HCT116 (cell line): ENCODE data around the gene BAZ1B. TPM values are rescaled to one million over a fixed set of nuclear protein-coding genes. Genes with fewer than 3 reads are reported as not detected.

ENCODE experiments used
- ATAC-seq: fragments of 200-7000 bp; cut with Tn5 transposase; 2 replicates; pipeline ENCODE4 v1.9.1; 2020; ENCODE audit warnings: mild to moderate bottlenecking, moderate library complexity
- BruUV-seq: library from RNA; stranded (reverse); fragments of 400-500 nt; replicated peaks from 2 replicates; lab custom pipeline; 2021; lab: Mats Ljungman, UMichigan
- CTCF ChIA-PET: fragments of 300-600 bp; sonication (Branson Sonifier 250); formaldehyde crosslinking; loops from one replicate; lab custom pipeline; 2021; ENCODE audit warnings: antibody characterized with exemption; lab: Charles Lee
- POLR2A ChIA-PET: fragments of 300-600, 350-600 bp; sonication (Branson Sonifier 250); formaldehyde crosslinking; loops from one replicate; lab custom pipeline; 2021; ENCODE audit warnings: antibody characterized with exemption; lab: Charles Lee
- RAD21 ChIA-PET, 2 experiments: fragments of 300-600 bp; sonication (Branson Sonifier 250); formaldehyde crosslinking; loops; one replicate each; lab custom pipeline; 2023; ENCODE audit warnings: low total read pairs in 2 of 2; ENCODE audit not compliant: uncharacterized antibody in 2 of 2, unreplicated experiment in 2 of 2, low non-redundant PET in 1 of 2; lab: Charles Lee
- DNase-seq: peaks from one replicate; pipeline ENCODE4 v3.0.0-alpha.2; 2010; ENCODE audit warnings: low read depth, low spot score
- H2AFZ ChIP-seq: fragments of 200-600 bp; shearing (Covaris generic), sonication (generic); 2 replicates; pipeline ENCODE4 v1.6.1; 2017; ENCODE audit warnings: low read depth, mixed run types, mixed read lengths, antibody characterized with exemption, low read length; ENCODE audit not compliant: poor library complexity, severe bottlenecking
- H3K27ac ChIP-seq: 2 replicates; pipeline ENCODE4 v1.5.1; 2012; ENCODE audit warnings: low read depth, low read length
- H3K27me3 ChIP-seq: fragments of 200-600 bp; sonication (generic); 2 replicates; pipeline ENCODE4 v1.6.1; 2016; ENCODE audit warnings: mixed run types, low read length, mixed read lengths; ENCODE audit not compliant: insufficient read depth
- H3K36me3 ChIP-seq, 2 experiments: fragments of 200-500 bp in 1 of 2; fragments of 200-600 bp in 1 of 2; sonication (Bioruptor generic) in 1 of 2; sonication (generic) in 1 of 2; 2 replicates each; pipeline versions ENCODE4 v1.5.1 to v1.6.1; 2014 to 2016; ENCODE audit warnings: low read length in 2 of 2, inconsistent platforms in 1 of 2, mixed read lengths in 1 of 2, mixed run types in 1 of 2; ENCODE audit not compliant: insufficient read depth in 2 of 2, control insufficient read depth in 1 of 2
- H3K4me1 ChIP-seq, 2 experiments: fragments of 200-600 bp in 1 of 2; sonication (generic) in 1 of 2; 2 replicates each; pipeline versions ENCODE4 v1.5.1 to v1.6.1; 2012 to 2017; ENCODE audit warnings: low read length in 2 of 2, inconsistent platforms in 1 of 2, mild to moderate bottlenecking in 1 of 2, mixed read lengths in 1 of 2, mixed run types in 1 of 2, moderate library complexity in 1 of 2; ENCODE audit not compliant: insufficient read depth in 2 of 2, control insufficient read depth in 1 of 2
- H3K4me2 ChIP-seq: fragments of 200-600 bp; sonication (generic); 2 replicates; pipeline ENCODE4 v1.6.1; 2017; ENCODE audit warnings: mixed run types, low read length, mixed read lengths
- H3K4me3 ChIP-seq, 2 experiments: fragments of 200-600 bp in 1 of 2; sonication (generic) in 1 of 2; replicated peaks in 1 of 2; 2 replicates each; pipeline ENCODE4 v1.5.1; 2011 to 2016; ENCODE audit warnings: low read length in 2 of 2, control low read depth in 1 of 2, low read depth in 1 of 2, mild to moderate bottlenecking in 1 of 2, mixed read lengths in 1 of 2, mixed run types in 1 of 2
- H3K79me2 ChIP-seq: fragments of 200-600 bp; sonication (generic); 2 replicates; pipeline ENCODE4 v1.6.1; 2017; ENCODE audit warnings: mild to moderate bottlenecking, mixed run types, low read length, moderate library complexity, mixed read lengths; ENCODE audit not compliant: insufficient read depth
- H3K9ac ChIP-seq: fragments of 200-600 bp; sonication (generic); 2 replicates; pipeline ENCODE4 v1.6.1; 2016; ENCODE audit warnings: low read length, mixed read lengths
- H3K9me2 ChIP-seq: fragments of 200-600 bp; sonication (generic), shearing (Covaris generic); 2 replicates; pipeline ENCODE4 v1.6.1; 2017; ENCODE audit warnings: mixed run types, mild to moderate bottlenecking, moderate library complexity; ENCODE audit not compliant: insufficient read depth
- H3K9me3 ChIP-seq, 2 experiments: fragments of 200-500 bp in 1 of 2; fragments of 200-600 bp in 1 of 2; sonication (Bioruptor generic) in 1 of 2; sonication (generic) in 1 of 2; 2 replicates each; pipeline ENCODE4 v1.6.1; 2014 to 2017; ENCODE audit warnings: low read length in 2 of 2, mixed read lengths in 2 of 2, inconsistent platforms in 1 of 2, low read depth in 1 of 2, mild to moderate bottlenecking in 1 of 2, mixed run types in 1 of 2, moderate library complexity in 1 of 2; ENCODE audit not compliant: control insufficient read depth in 1 of 2, insufficient read depth in 1 of 2
- H4K20me1 ChIP-seq: fragments of 200-600 bp; sonication (generic), shearing (Covaris generic); 2 replicates; pipeline ENCODE4 v1.6.1; 2017; ENCODE audit warnings: mixed run types, mild to moderate bottlenecking, moderate library complexity; ENCODE audit not compliant: insufficient read depth
- ATF3 ChIP-seq: IDR thresholded peaks from 2 replicates; pipeline ENCODE4 v1.6.1; 2012
- CBX3 ChIP-seq: IDR thresholded peaks from 2 replicates; pipeline ENCODE4 v1.6.1; 2012; ENCODE audit warnings: low read depth
- CEBPB ChIP-seq: IDR thresholded peaks from 2 replicates; pipeline ENCODE4 v1.6.1; 2012; ENCODE audit warnings: low read depth
- CTCF ChIP-seq, 3 experiments: fragments of 200-600 bp in 1 of 3; sonication (generic) in 1 of 3; IDR thresholded peaks in 2 of 3; conservative IDR thresholded peaks in 1 of 3; 2 replicates each; pipeline ENCODE4 v1.5.1; 2012 to 2017; ENCODE audit warnings: low read depth in 2 of 3, low read length in 2 of 3, antibody characterized with exemption in 1 of 3, borderline replicate concordance in 1 of 3, control low read depth in 1 of 3, mild to moderate bottlenecking in 1 of 3, mixed read lengths in 1 of 3, mixed run types in 1 of 3, moderate library complexity in 1 of 3; ENCODE audit not compliant: insufficient read depth in 1 of 3
- ELF1 ChIP-seq: IDR thresholded peaks from 2 replicates; pipeline ENCODE4 v1.6.1; 2012; ENCODE audit warnings: low read depth, borderline replicate concordance
- EZH2 ChIP-seq: fragments of 200-600 bp; sonication (generic); IDR thresholded peaks from 2 replicates; pipeline ENCODE4 v1.6.1; 2017; ENCODE audit warnings: antibody characterized with exemption, mixed run types
- EZH2phosphoT487 ChIP-seq: fragments of 200-600 bp; IDR thresholded peaks from 2 replicates; pipeline ENCODE4 v1.6.1; 2018; ENCODE audit warnings: antibody characterized with exemption, borderline replicate concordance
- FOSL1 ChIP-seq: IDR thresholded peaks from 2 replicates; pipeline ENCODE4 v1.6.1; 2012; ENCODE audit warnings: low read depth
- POLR2A ChIP-seq: IDR thresholded peaks from 2 replicates; pipeline ENCODE4 v1.7.0; 2011; ENCODE audit warnings: borderline replicate concordance; ENCODE audit not compliant: insufficient read depth, insufficient read length; ENCODE audit errors: extremely low read depth
- POLR2AphosphoS5 ChIP-seq: IDR thresholded peaks from 2 replicates; pipeline ENCODE4 v1.6.1; 2011; ENCODE audit warnings: mild to moderate bottlenecking, low read depth, low read length, moderate library complexity
- RAD21 ChIP-seq: IDR thresholded peaks from 2 replicates; pipeline ENCODE4 v1.6.1; 2012; ENCODE audit warnings: low read depth, mild to moderate bottlenecking
- REST ChIP-seq: IDR thresholded peaks from 2 replicates; pipeline ENCODE4 v1.6.1; 2012; ENCODE audit warnings: low read depth
- SIN3A ChIP-seq: IDR thresholded peaks from 2 replicates; pipeline ENCODE4 v1.6.1; 2012; ENCODE audit warnings: low read depth
- SP1 ChIP-seq: IDR thresholded peaks from 2 replicates; pipeline ENCODE4 v1.6.1; 2012; ENCODE audit warnings: low read depth
- SRF ChIP-seq: IDR thresholded peaks from 2 replicates; pipeline ENCODE4 v1.6.1; 2012; ENCODE audit warnings: low read depth
- TCF7L2 ChIP-seq: IDR thresholded peaks from 2 replicates; pipeline ENCODE4 v1.7.0; 2011; ENCODE audit warnings: borderline replicate concordance, inconsistent platforms; ENCODE audit not compliant: insufficient read depth, insufficient read length; ENCODE audit errors: extremely low read depth
- ZFX ChIP-seq: fragments of 450-650 bp; IDR thresholded peaks from 2 replicates; pipeline ENCODE4 v1.6.1; 2017
- ZNF274 ChIP-seq: fragments of 200-500 bp; sonication (Bioruptor generic); IDR thresholded peaks from 2 replicates; pipeline ENCODE4 v1.6.1; 2014; ENCODE audit warnings: mild to moderate bottlenecking, low read depth, low read length, inconsistent platforms
- intact Hi-C: fragments of 100-400 bp; cut with micrococcal nuclease; formaldehyde crosslinking; loops from 2 replicates; pipeline ENCODE4 v1.10.0; 2022
- total RNA-seq: library from RNA; stranded (reverse); gene quantifications from one replicate; pipeline ENCODE4 v1.2.1, GENCODE V29; 2021; ENCODE audit not compliant: unreplicated experiment

The BAZ1B gene
- total RNA-seq, 1 experiment from 2014 or later: 81.1 TPM

- no TSS peak for BruUV-seq
- Histone ChIP-seq H2AFZ (no peak overlapping the region), H3K9ac (no peak overlapping the region), H4K20me1 (peaks cover 27% of the 10 kb centered on the region), H3K4me2 (no peak overlapping the region), H3K27me3 (no peaks in the 10 kb centered on the region), H3K9me2 (no peaks in the 10 kb centered on the region), H3K4me3 (no peak overlapping the region), H3K4me1 (no peaks in the 10 kb centered on the region), H3K36me3 (peaks cover 42 to 43% of the 10 kb centered on the region in 2 experiments), H3K27ac (no peak overlapping the region), H3K9me3 (no peaks in the 10 kb centered on the region), H3K79me2 (peaks cover 100% of the 10 kb centered on the region)
- DNase-seq (no peak), ATAC-seq (no peak)
- TF ChIP-seq FOSL1: no peak
- no peak for TF ChIP-seq EZH2
- TF ChIP-seq EZH2phosphoT487: no peak
- TF ChIP-seq ATF3: no peak
- TF ChIP-seq SP1: no peak
- no peak for TF ChIP-seq CEBPB
- no peak for TF ChIP-seq ZNF274
- TF ChIP-seq SIN3A: no peak
- TF ChIP-seq ELF1: no peak
- TF ChIP-seq CBX3: no peak
- no peak for TF ChIP-seq REST
- no peak for TF ChIP-seq RAD21
- no peak for TF ChIP-seq POLR2A
- TF ChIP-seq CTCF (IDR thresholded peaks at IDR 0.05 in 2 of 3, conservative IDR thresholded peaks at IDR 0.05 in 1 of 3; ENCODE audit: borderline replicate concordance in 1 of 3, insufficient read depth in 1 of 3, low read depth in 2 of 3, low read length in 2 of 3): no peak
- TF ChIP-seq TCF7L2: no peak
- no peak for TF ChIP-seq SRF
- no peak for TF ChIP-seq POLR2AphosphoS5
- TF ChIP-seq ZFX: no peak
- intact Hi-C loops: no loop called here
- ChIA-PET POLR2A (no interaction called here), RAD21 (no interaction called here), CTCF (no interaction called here)
Observed at GRCh38 chr7:73478549-73478948, 43.5 kb downstream of the BAZ1B start.
